ENCODE measurements around the gene SRGAP1.

The SRGAP1 gene

GRCh38 chr12:64175254-64175945, 330.9 kb downstream of the SRGAP1 start:
- H3K36me3 Mint-ChIP-seq (ENCODE audit: low read depth): no peaks in the 10 kb centered on the region
- no peak overlapping the region for H3K4me3 Mint-ChIP-seq
- peaks cover 7% of the 10 kb centered on the region for H3K4me1 Mint-ChIP-seq
- H3K9me3 Mint-ChIP-seq: no peaks in the 10 kb centered on the region
- H3K27ac Mint-ChIP-seq: no peak overlapping the region
- TF ChIP-seq CTCF (IDR thresholded peaks at IDR 0.05; ENCODE audit: unreplicated experiment in 3 of 3): no peak
- H3K27me3 Mint-ChIP-seq (ENCODE audit: low read depth): no peaks in the 10 kb centered on the region

GRCh38 chr12:64177001-64177400, 332.5 kb downstream of the SRGAP1 start:
- Mint-ChIP-seq H3K27me3 (ENCODE audit: low read depth) (no peaks in the 10 kb centered on the region), H3K9me3 (no peaks in the 10 kb centered on the region), H3K36me3 (ENCODE audit: low read depth) (no peaks in the 10 kb centered on the region), H3K4me1 (peaks cover 7% of the 10 kb centered on the region), H3K4me3 (no peak overlapping the region), H3K27ac (peak overlapping the region in 1 of 3 experiments; percentile 55)
- TF ChIP-seq CTCF (IDR thresholded peaks at IDR 0.05; ENCODE audit: unreplicated experiment in 3 of 3): no peak

- Mint-ChIP-seq H3K4me3 (no peak overlapping the region), H3K27me3 (ENCODE audit: low read depth) (no peaks in the 10 kb centered on the region), H3K9me3 (no peaks in the 10 kb centered on the region), H3K27ac (no peak overlapping the region), H3K36me3 (ENCODE audit: low read depth) (no peaks in the 10 kb centered on the region), H3K4me1 (peaks cover 7% of the 10 kb centered on the region)
- TF ChIP-seq CTCF (IDR thresholded peaks at IDR 0.05; ENCODE audit: unreplicated experiment in 3 of 3): no peak
Measured at GRCh38 chr12:64178122-64178521, 333.6 kb downstream of the SRGAP1 start.

- H3K4me3 Mint-ChIP-seq: no peak overlapping the region
- no peak for TF ChIP-seq CTCF (IDR thresholded peaks at IDR 0.05; ENCODE audit: unreplicated experiment in 3 of 3)
- H3K9me3 Mint-ChIP-seq: no peaks in the 10 kb centered on the region
- no peak overlapping the region for H3K27ac Mint-ChIP-seq
- H3K36me3 Mint-ChIP-seq (ENCODE audit: low read depth): no peaks in the 10 kb centered on the region
- H3K27me3 Mint-ChIP-seq (ENCODE audit: low read depth): no peaks in the 10 kb centered on the region
- peaks cover 7% of the 10 kb centered on the region for H3K4me1 Mint-ChIP-seq
Measured at GRCh38 chr12:64180951-64181350, 336.5 kb downstream of the SRGAP1 start.

- Mint-ChIP-seq H3K9me3 (no peaks in the 10 kb centered on the region), H3K4me1 (peaks cover 7% of the 10 kb centered on the region), H3K27ac (peak overlapping the region in 2 of 3 experiments; percentile 48 to 49), H3K36me3 (ENCODE audit: low read depth) (no peaks in the 10 kb centered on the region), H3K27me3 (ENCODE audit: low read depth) (no peaks in the 10 kb centered on the region), H3K4me3 (no peak overlapping the region)
- peak; percentile 63 to 65 (median 64) for TF ChIP-seq CTCF (IDR thresholded peaks at IDR 0.05; ENCODE audit: unreplicated experiment in 3 of 3)
Measured at GRCh38 chr12:64181430-64182291, 337.2 kb downstream of the SRGAP1 start.

Data from nephron (organoid).